ENCODE results near the gene GULP1. TPM values are rescaled to one million over a fixed set of nuclear protein-coding genes. Genes with fewer than 3 reads are reported as not detected.
A peak's percentile ranks its signal among the peaks of the same experiment; 100 is the strongest.

GULP1 gene
- total RNA-seq, 1 experiment from 2014 or later: 140 TPM

GRCh38 chr2:188634656-188635055, 343.0 kb downstream of the GULP1 start:
- Mint-ChIP-seq H3K9me3 (no peaks in the 10 kb centered on the region), H3K36me3 (ENCODE audit: insufficient read depth in 1 of 3, low read depth in 3 of 3) (no peaks in the 10 kb centered on the region), H3K4me3 (no peak overlapping the region), H3K27me3 (ENCODE audit: low read depth) (no peaks in the 10 kb centered on the region), H3K4me1 (0 out of 4 replicates have a peak, but pooled peaks cover 0 to 2% of the 10 kb centered on the region in 2 experiments), H3K27ac (no peak overlapping the region)
- no peak overlapping the region for H3K9ac ChIP-seq (ENCODE audit: extremely low read depth, insufficient read length, low read length)
- no peak overlapping the region for H3K23ac ChIP-seq (ENCODE audit: insufficient read length, low read depth, low read length)
- H3K14ac ChIP-seq (ENCODE audit: insufficient read depth, low read length): no peak overlapping the region
- no peak overlapping the region for H4K91ac ChIP-seq (ENCODE audit: insufficient read length, low read depth, low read length)
- no peak for TF ChIP-seq CTCF (conservative IDR thresholded peaks at IDR 0.05)
- no peaks in the 10 kb centered on the region for H3K27me3 ChIP-seq (ENCODE audit: insufficient read depth, low read length)
- no peak overlapping the region for H2AK5ac ChIP-seq (ENCODE audit: insufficient read length, low read length)
- H2BK5ac ChIP-seq (ENCODE audit: insufficient read length, low read length): no peak overlapping the region
- H2BK20ac ChIP-seq (ENCODE audit: low read depth, low read length, poor library complexity, severe bottlenecking): no peak overlapping the region
- H3K79me2 ChIP-seq (ENCODE audit: insufficient read depth, low read length): no peaks in the 10 kb centered on the region
- H4K20me1 ChIP-seq (ENCODE audit: control insufficient read depth, insufficient read depth, insufficient read length): no peaks in the 10 kb centered on the region
- no peak overlapping the region for H2BK15ac ChIP-seq (ENCODE audit: low read depth, low read length)
- H3K9me3 ChIP-seq (ENCODE audit: control insufficient read depth, low read depth, low read length): no peaks in the 10 kb centered on the region
- H3K4me2 ChIP-seq (ENCODE audit: insufficient read depth, insufficient read length, low read length): no peak overlapping the region
- H3K56ac ChIP-seq (ENCODE audit: insufficient read length, low read depth, low read length): no peak overlapping the region
- no peak for DNase-seq
- no peaks in the 10 kb centered on the region for H3K23me2 ChIP-seq (ENCODE audit: insufficient read length, low read depth, low read length, poor library complexity, severe bottlenecking)
- WGBS (ENCODE audit: extremely low coverage, insufficient read length, low lambda C conversion rate): no CpG with 5 or more reads among the region's 1 CpG
- no peak overlapping the region for H3K4ac ChIP-seq (ENCODE audit: low read depth, low read length)
- no peaks in the 10 kb centered on the region for H3K79me1 ChIP-seq (ENCODE audit: insufficient read depth, low read depth, low read length, poor library complexity, severe bottlenecking)
- no peak overlapping the region for H4K8ac ChIP-seq (replicated peaks; ENCODE audit: insufficient read length, low read depth, low read length)
- H3T11ph ChIP-seq (ENCODE audit: low read length): no peak overlapping the region
- H3K27ac ChIP-seq (ENCODE audit: insufficient read length, low read depth, low read length): no peak overlapping the region
- no peak overlapping the region for H2AFZ ChIP-seq (ENCODE audit: low read length)
- no peak overlapping the region for H2BK12ac ChIP-seq (ENCODE audit: insufficient read length, low read depth, low read length)
- no peak overlapping the region for H4K5ac ChIP-seq (ENCODE audit: insufficient read length, low read depth, low read length)
- no peak overlapping the region for H2BK120ac ChIP-seq (ENCODE audit: low read depth, low read length, poor library complexity, severe bottlenecking)
- H3K18ac ChIP-seq (ENCODE audit: insufficient read length, low read depth, low read length): no peak overlapping the region
- no peaks in the 10 kb centered on the region for H3K4me1 ChIP-seq (ENCODE audit: insufficient read depth, low read length)

Small RNA genes within 50 kb of the gene (microRNA-seq; reads per million reads assigned to microRNA genes)
- 3.0 reads per million, percentile 26 among the genes with 10 or more reads in this experiment for gene MIR561 (ENCODE audit: borderline microRNAs expressed)
